A549 treated with CORT108297 at 1 μM for 4 hours (cell line): ENCODE data around the gene FEZF2. TPM values are rescaled to one million over a fixed set of nuclear protein-coding genes. Genes with fewer than 3 reads are reported as not detected.

ENCODE experiments used
- total RNA-seq: library from RNA; stranded (reverse); fragments of 200-300 nt; extraction: Qiagen RNA extraction; gene quantifications from 5 replicates; pipeline ENCODE4 v1.2.3, GENCODE V29; 2022

The FEZF2 gene
- total RNA-seq = not detected in 5 replicates

DNA sequence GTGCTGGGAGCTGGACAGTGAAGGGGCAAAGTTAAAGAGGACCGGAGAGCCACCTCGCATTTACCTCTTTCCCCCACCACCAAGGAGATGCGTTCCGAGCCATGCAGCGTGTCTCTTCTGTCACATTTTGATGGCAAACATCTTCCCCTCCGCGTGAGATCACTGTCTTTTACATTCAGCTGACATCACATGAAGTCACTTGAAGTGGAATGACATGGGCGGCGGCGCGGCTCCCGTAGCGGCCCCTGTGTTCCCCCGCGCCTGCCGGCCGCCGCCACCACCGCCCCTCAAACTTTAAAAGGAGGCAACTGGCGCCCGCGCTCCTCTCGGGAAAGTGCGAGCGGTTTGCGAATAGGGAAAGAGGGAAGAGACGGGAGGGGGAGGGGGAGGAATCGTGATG lies at the start of gene FEZF2:
TSS of gene FEZF2 (minus strand) at position 336 of the 400 bp plus-strand sequence. CDS start 682 bp downstream, outside the sequence.

